Lung (tissue), 12 donors: ENCODE data around the gene CYP2S1. TPM values are rescaled to one million over a fixed set of nuclear protein-coding genes. Genes with fewer than 3 reads are reported as not detected.
"Not testable (repeated sequence)": the region's sequence is repeated elsewhere in the genome, so short reads cannot be mapped to it uniquely, and the experiment has no call there.

ENCODE experiments used
- ATAC-seq: fragments of 200-7000 bp; cut with Tn5 transposase; one replicate; pipeline ENCODE4 v1.9.1; 2020; ENCODE audit warnings: moderate number of reproducible peaks; ENCODE audit not compliant: insufficient read depth, low FRiP score
- DNase-seq, 3 donors: peaks; one replicate each; pipeline ENCODE4 v3.0.0-alpha.2; 2013 to 2017
- H3K27ac ChIP-seq, 2 donors: one replicate each; pipeline ENCODE4 v1.5.1; 2013; ENCODE audit warnings: mild to moderate bottlenecking in 2 of 2, moderate library complexity in 2 of 2, control low read depth in 1 of 2, inconsistent platforms in 1 of 2, low read depth in 1 of 2, low read length in 1 of 2
- H3K27me3 ChIP-seq, 3 donors: one replicate each; pipeline ENCODE4 v1.5.1; 2013; ENCODE audit warnings: low read length in 2 of 3; ENCODE audit not compliant: control insufficient read depth in 3 of 3, insufficient read depth in 3 of 3
- H3K36me3 ChIP-seq, 4 donors: one replicate each; pipeline ENCODE4 v1.5.1; 2013; ENCODE audit warnings: low read length in 4 of 4, mild to moderate bottlenecking in 1 of 4, moderate library complexity in 1 of 4; ENCODE audit not compliant: control insufficient read depth in 4 of 4, insufficient read depth in 4 of 4
- H3K4me1 ChIP-seq, 5 donors: one replicate each; pipeline ENCODE4 v1.5.1; 2013; ENCODE audit warnings: low read length in 5 of 5, mild to moderate bottlenecking in 2 of 5, moderate library complexity in 1 of 5; ENCODE audit not compliant: control insufficient read depth in 5 of 5, insufficient read depth in 5 of 5
- H3K4me3 ChIP-seq: one replicate; pipeline ENCODE4 v1.5.1; 2013; ENCODE audit warnings: mild to moderate bottlenecking, control low read depth, moderate library complexity
- H3K9ac ChIP-seq, 2 donors: one replicate each; pipeline ENCODE4 v1.5.1; 2013; ENCODE audit warnings: low read length in 2 of 2, control low read depth in 1 of 2; ENCODE audit not compliant: insufficient read depth in 1 of 2
- H3K9me3 ChIP-seq, 4 donors: one replicate each; pipeline ENCODE4 v1.5.1; 2013; ENCODE audit warnings: low read length in 3 of 4, mild to moderate bottlenecking in 1 of 4, moderate library complexity in 1 of 4; ENCODE audit not compliant: control insufficient read depth in 4 of 4, insufficient read depth in 3 of 4
- CTCF ChIP-seq: IDR thresholded peaks from 2 replicates; pipeline ENCODE4 v1.5.1; 2012; ENCODE audit warnings: mild to moderate bottlenecking; ENCODE audit errors: control extremely low read depth, extremely low read depth
- WGBS, 2 donors: extraction: QIAGEN DNeasy Blood & Tissue Kit; methylation state at CpG; one replicate each; pipeline ENCODE4 v1.1.7; 2013; 5-methylcytosine and 5-hydroxymethylcytosine counted together
- polyA plus RNA-seq, 2 donors: library from polyadenylated mRNA; stranded (reverse); fragments of 200-250 nt; gene quantifications; one replicate each; pipeline ENCODE4 v1.2.1, GENCODE V29; 2013
- total RNA-seq, 2 donors: library from RNA; depleted of rRNA in 1 of 2; stranded (reverse); fragments of >200 nt in 1 of 2; gene quantifications; one replicate each; pipeline ENCODE4 v1.2.1, GENCODE V29; 2014 to 2021
- donor health status: control.
- donor health status: control.
- donor health status: Bipolar disorder and iron deficiency.
- donor health status: healthy.
- donor health status: DM: yes; HTN: yes; CAD: no.

Gene CYP2S1
- total and polyA plus RNA-seq, 4 donors = 5.2 to 13.2 (median 7.5) TPM

- 93 to 96% methylated on average over 18 of the region's 18 CpGs for WGBS, 2 donors
- ATAC-seq (no peak), DNase-seq (no peak)
- Histone ChIP-seq H3K9ac (no peak overlapping the region), H3K9me3 (no peaks in the 10 kb centered on the region), H3K4me1 (peaks cover 0 to 2% (median 0%) of the 10 kb centered on the region in 5 donors), H3K36me3 (peaks cover 0 to 4% (median 0%) of the 10 kb centered on the region in 4 donors), H3K27me3 (no peaks in the 10 kb centered on the region), H3K27ac (no peak overlapping the region), H3K4me3 (no peak overlapping the region)
- no peak for TF ChIP-seq CTCF
Observed at GRCh38 chr19:41203371-41203770, 10.4 kb downstream of the CYP2S1 start.

GRCh38 chr19:41204338-41204737, 11.3 kb downstream of the CYP2S1 start:
- not testable (repeated sequence) for H3K36me3 ChIP-seq, H3K27me3 ChIP-seq, H3K9me3 ChIP-seq, H3K9ac ChIP-seq, ATAC-seq, H3K4me3 ChIP-seq, H3K4me1 ChIP-seq, H3K27ac ChIP-seq
- WGBS, 2 donors = 33 to 51% methylated on average over 3 to 7 of the region's 7 CpGs
- peak; percentile 87 to 92 (median 89) for DNase-seq
- TF ChIP-seq CTCF = peak; percentile 87

- H3K9me3 ChIP-seq = no peaks in the 10 kb centered on the region
- 79 to 82% methylated on average over 10 of the region's 10 CpGs for WGBS, 2 donors
- no peak overlapping the region for H3K4me3 ChIP-seq
- H3K27ac ChIP-seq = no peak overlapping the region
- H3K4me1 ChIP-seq = peaks cover 0 to 2% (median 0%) of the 10 kb centered on the region in 5 donors
- no peak for DNase-seq
- no peak for TF ChIP-seq CTCF
- no peak for ATAC-seq
- no peak overlapping the region for H3K9ac ChIP-seq
- no peaks in the 10 kb centered on the region for H3K27me3 ChIP-seq
- peaks cover 0 to 4% (median 0%) of the 10 kb centered on the region in 4 donors for H3K36me3 ChIP-seq
Observed at GRCh38 chr19:41205995-41206394, 13.0 kb downstream of the CYP2S1 start.

GRCh38 chr19:41206456-41206855, 13.4 kb downstream of the CYP2S1 start:
- no peak for TF ChIP-seq CTCF
- 83 to 90% methylated on average over 9 of the region's 9 CpGs for WGBS, 2 donors
- Histone ChIP-seq H3K36me3 (peaks cover 0 to 4% (median 0%) of the 10 kb centered on the region in 4 donors), H3K27me3 (no peaks in the 10 kb centered on the region), H3K27ac (no peak overlapping the region), H3K4me1 (peaks cover 0 to 2% (median 0%) of the 10 kb centered on the region in 5 donors), H3K9ac (no peak overlapping the region), H3K4me3 (no peak overlapping the region), H3K9me3 (no peaks in the 10 kb centered on the region)
- DNase-seq (no peak), ATAC-seq (no peak)
